Measurements from ENCODE around the gene LRRC75B. TPM values are rescaled to one million over a fixed set of nuclear protein-coding genes. Genes with fewer than 3 reads are reported as not detected.

The LRRC75B gene
- total RNA-seq, 3 donors from 2014 or later (not counting 1 experiment from before 2014, with no cell fraction given), result 1.7 to 4.8 (median 2.3) TPM

- no peaks in the 10 kb centered on the region for H3K9me3 ChIP-seq (ENCODE audit: control insufficient read depth, insufficient read depth, low read length)
- Mint-ChIP-seq H3K9me3 (no peaks in the 10 kb centered on the region), H3K36me3 (no peaks in the 10 kb centered on the region), H3K4me1 (peaks cover 0 to 6% of the 10 kb centered on the region in 2 donors), H3K27ac (no peak overlapping the region), H3K4me3 (no peak overlapping the region), H3K27me3 (ENCODE audit: low read depth in 2 of 2) (peaks cover 0 to 2% of the 10 kb centered on the region in 2 donors)
- peaks cover 15% of the 10 kb centered on the region for H3K4me1 ChIP-seq (ENCODE audit: control insufficient read depth, insufficient read depth, low read length)
- intact Hi-C loops (cut with micrococcal nuclease), result no loop called here
- WGBS (ENCODE audit: insufficient coverage), result 96% methylated on average over 12 of the region's 12 CpGs
- no peak overlapping the region for H3K27ac ChIP-seq (ENCODE audit: low read length)
- no peak for ATAC-seq
- peaks cover 3% of the 10 kb centered on the region for H3K27me3 ChIP-seq (ENCODE audit: control insufficient read depth, insufficient read depth, low read length)
- H3K4me3 ChIP-seq (ENCODE audit: low read length), result no peak overlapping the region
- peaks cover 2% of the 10 kb centered on the region for H3K36me3 ChIP-seq (ENCODE audit: control insufficient read depth, insufficient read depth, low read length)
- no peak for TF ChIP-seq CTCF (IDR thresholded peaks at IDR 0.05)
- no peak for DNase-seq
These were observed 2.2 kb downstream of the LRRC75B start for GRCh38 chr22:24590596-24591173.

GRCh38 chr22:24589518-24590030, 3.3 kb downstream of the LRRC75B start:
- peaks cover 0 to 2% of the 10 kb centered on the region in 2 donors for H3K27me3 Mint-ChIP-seq (ENCODE audit: low read depth in 2 of 2)
- Histone ChIP-seq H3K4me3 (ENCODE audit: low read length) (no peak overlapping the region), H3K36me3 (ENCODE audit: control insufficient read depth, insufficient read depth, low read length) (peaks cover 2% of the 10 kb centered on the region), H3K27me3 (ENCODE audit: control insufficient read depth, insufficient read depth, low read length) (peaks cover 3% of the 10 kb centered on the region), H3K9me3 (ENCODE audit: control insufficient read depth, insufficient read depth, low read length) (no peaks in the 10 kb centered on the region), H3K4me1 (ENCODE audit: control insufficient read depth, insufficient read depth, low read length) (peaks cover 15% of the 10 kb centered on the region), H3K27ac (ENCODE audit: low read length) (no peak overlapping the region)
- no peak for TF ChIP-seq CTCF (IDR thresholded peaks at IDR 0.05)
- no peaks in the 10 kb centered on the region for H3K9me3 Mint-ChIP-seq
- H3K36me3 Mint-ChIP-seq, result no peaks in the 10 kb centered on the region
- H3K4me1 Mint-ChIP-seq, result peaks cover 0 to 6% of the 10 kb centered on the region in 2 donors
- H3K4me3 Mint-ChIP-seq, result no peak overlapping the region
- no peak for ATAC-seq
- DNase-seq, result no peak
- intact Hi-C loops (cut with micrococcal nuclease), result no loop called here
- WGBS (ENCODE audit: insufficient coverage), result 88% methylated on average over 7 of the region's 7 CpGs
- H3K27ac Mint-ChIP-seq, result no peak overlapping the region

- ATAC-seq, result no peak
- intact Hi-C loops (cut with micrococcal nuclease), result no loop called here
- peaks cover 2% of the 10 kb centered on the region for H3K36me3 ChIP-seq (ENCODE audit: control insufficient read depth, insufficient read depth, low read length)
- peaks cover 0 to 2% of the 10 kb centered on the region in 2 donors for H3K27me3 Mint-ChIP-seq (ENCODE audit: low read depth in 2 of 2)
- no peak overlapping the region for H3K4me3 Mint-ChIP-seq
- peaks cover 15% of the 10 kb centered on the region for H3K4me1 ChIP-seq (ENCODE audit: control insufficient read depth, insufficient read depth, low read length)
- H3K27ac Mint-ChIP-seq, result no peak overlapping the region
- DNase-seq, result no peak
- H3K27ac ChIP-seq (ENCODE audit: low read length), result no peak overlapping the region
- no peak overlapping the region for H3K4me3 ChIP-seq (ENCODE audit: low read length)
- WGBS (ENCODE audit: insufficient coverage), result 89% methylated on average over 21 of the region's 21 CpGs
- peaks cover 3% of the 10 kb centered on the region for H3K27me3 ChIP-seq (ENCODE audit: control insufficient read depth, insufficient read depth, low read length)
- no peak for TF ChIP-seq CTCF (IDR thresholded peaks at IDR 0.05)
- no peaks in the 10 kb centered on the region for H3K9me3 Mint-ChIP-seq
- no peaks in the 10 kb centered on the region for H3K9me3 ChIP-seq (ENCODE audit: control insufficient read depth, insufficient read depth, low read length)
- peaks cover 0 to 6% of the 10 kb centered on the region in 2 donors for H3K4me1 Mint-ChIP-seq
- no peaks in the 10 kb centered on the region for H3K36me3 Mint-ChIP-seq
These were observed 4.0 kb downstream of the LRRC75B start for GRCh38 chr22:24588757-24589481.
